A549 (cell line): ENCODE results near the gene GAS6. TPM values are rescaled to one million over a fixed set of nuclear protein-coding genes. Genes with fewer than 3 reads are reported as not detected.

Experiments used
- ATAC-seq, 2 experiments: fragments of 200-7000 bp in 1 of 2; fragments of >200 bp in 1 of 2; cut with Nextera tagmentation in 1 of 2; cut with Tn5 transposase in 1 of 2; 3 replicates each; pipeline versions ENCODE4 v1.8.0 to v1.9.1; 2018 to 2020; ENCODE audit warnings: mild to moderate bottlenecking in 1 of 2, moderate library complexity in 1 of 2
- CTCF ChIA-PET: fragments of 300-600 bp; sonication (Branson Sonifier 250); formaldehyde crosslinking; extraction: SDS; loops from one replicate; lab custom pipeline; 2021; ENCODE audit warnings: antibody characterized with exemption, inconsistent platforms; lab: Yijun Ruan, JAX
- POLR2A ChIA-PET: fragments of 350-600 bp; formaldehyde crosslinking; extraction: SDS; loops from one replicate; lab custom pipeline; 2021; ENCODE audit warnings: antibody characterized with exemption, inconsistent platforms; lab: Yijun Ruan, JAX
- DNase-seq, 2 experiments: peaks; one replicate each; pipeline versions ENCODE4 v3.0.0 to v3.0.0-alpha.2; 2011 to 2016; ENCODE audit warnings: low read depth in 1 of 2, low spot score in 1 of 2
- FAIRE-seq: peaks from 2 replicates; lab custom pipeline; 2011; peaks lifted over from hg19 to GRCh38; lab: Jason Lieb, UNC
- H3K27ac ChIP-seq, 2 experiments: fragments of >200 bp; sonication (Bioruptor Twin); formaldehyde crosslinking; 3 replicates each; pipeline ENCODE4 v1.5.1; 2016 to 2017
- H3K4me1 ChIP-seq: fragments of >200 bp; sonication (Bioruptor Twin); formaldehyde crosslinking; 3 replicates; pipeline ENCODE4 v1.6.1; 2016
- H3K4me2 ChIP-seq: fragments of >200 bp; sonication (Bioruptor Twin); formaldehyde crosslinking; 3 replicates; pipeline ENCODE4 v1.6.1; 2016
- H3K4me3 ChIP-seq: fragments of >200 bp; sonication (Bioruptor Twin); formaldehyde crosslinking; 3 replicates; pipeline ENCODE4 v1.5.1; 2016
- H3K9me3 ChIP-seq: fragments of >200 bp; sonication (Bioruptor Twin); formaldehyde crosslinking; 3 replicates; pipeline ENCODE4 v1.6.1; 2016
- BHLHE40 ChIP-seq: IDR thresholded peaks from 2 replicates; pipeline ENCODE4 v1.6.1; 2012; ENCODE audit warnings: low read depth, low read length, inconsistent platforms
- CBX2 ChIP-seq: fragments of 200-600 bp; sonication (generic); IDR thresholded peaks from 2 replicates; pipeline ENCODE4 v1.6.1; 2016; ENCODE audit warnings: low read depth, mild to moderate bottlenecking, borderline replicate concordance
- CHD2 ChIP-seq: fragments of 150-350 bp; IDR thresholded peaks from 2 replicates; pipeline ENCODE4 v1.6.1; 2014; ENCODE audit warnings: low read length; ENCODE audit not compliant: partially characterized antibody
- HDAC2 ChIP-seq: fragments of 200-600 bp; sonication (generic); IDR thresholded peaks from 2 replicates; pipeline ENCODE4 v1.6.1; 2016
- HOXA7 ChIP-seq: fragments of 250-450 bp; sonication (Bioruptor Pico); IDR thresholded peaks from 2 replicates; pipeline ENCODE4 v1.5.0; 2020; ENCODE audit warnings: mild to moderate bottlenecking, moderate library complexity
- HOXB13 ChIP-seq: fragments of 250-450 bp; sonication (Bioruptor Pico); IDR thresholded peaks from 2 replicates; pipeline ENCODE4 v1.5.0; 2020; ENCODE audit warnings: low read depth, mild to moderate bottlenecking, moderate library complexity
- HOXB5 ChIP-seq: fragments of 250-450 bp; sonication (Bioruptor Pico); IDR thresholded peaks from 2 replicates; pipeline ENCODE4 v1.5.0; 2020; ENCODE audit warnings: mild to moderate bottlenecking, moderate library complexity
- JUN ChIP-seq, 2 experiments: fragments of >200 bp; sonication (Bioruptor Twin); formaldehyde crosslinking; IDR thresholded peaks; 2 replicates in 1 of 2; 3 replicates in 1 of 2; pipeline ENCODE4 v1.6.1; 2016 to 2017
- JUNB ChIP-seq: fragments of >200 bp; sonication (Bioruptor Twin); formaldehyde crosslinking; IDR thresholded peaks from 2 replicates; pipeline ENCODE4 v1.6.1; 2016
- KDM1A ChIP-seq: fragments of 200-600 bp; sonication (generic); IDR thresholded peaks from 2 replicates; pipeline ENCODE4 v1.6.1; 2016; ENCODE audit warnings: low read depth, mild to moderate bottlenecking
- KDM5A ChIP-seq: fragments of 200-600 bp; sonication (generic); IDR thresholded peaks from 2 replicates; pipeline ENCODE4 v1.6.1; 2016; ENCODE audit warnings: antibody characterized with exemption, mild to moderate bottlenecking
- MAZ ChIP-seq: fragments of 150-350 bp; IDR thresholded peaks from 2 replicates; pipeline ENCODE4 v1.6.1; 2014; ENCODE audit warnings: antibody characterized with exemption, low read depth, low read length, borderline replicate concordance
- MYC ChIP-seq: IDR thresholded peaks from 2 replicates; pipeline ENCODE4 v1.6.1; 2012; ENCODE audit warnings: mild to moderate bottlenecking, inconsistent platforms, low read length, improper control_type of control experiment, borderline replicate concordance
- POLR2AphosphoS2 ChIP-seq: conservative IDR thresholded peaks from 2 replicates; pipeline ENCODE4 v1.6.1; 2012; ENCODE audit warnings: low read length, improper control_type of control experiment, inconsistent platforms
- RFX5 ChIP-seq: fragments of 450-650 bp; IDR thresholded peaks from 2 replicates; pipeline ENCODE4 v1.7.1; 2014; ENCODE audit warnings: antibody characterized with exemption, mild to moderate bottlenecking, moderate library complexity
- ZFP36 ChIP-seq: fragments of 450-650 bp; IDR thresholded peaks from 2 replicates; pipeline ENCODE4 v1.6.1; 2014; ENCODE audit warnings: borderline replicate concordance; ENCODE audit not compliant: partially characterized antibody
- ZNF302 ChIP-seq: fragments of 250-450 bp; sonication (Bioruptor Pico); IDR thresholded peaks from 2 replicates; pipeline ENCODE4 v1.9.0; 2021; ENCODE audit warnings: inconsistent platforms, mild to moderate bottlenecking, moderate library complexity
- WGBS: methylation state at CpG from one replicate; pipeline ENCODE4 v1.1.6; 2017; ENCODE audit errors: missing lambda C conversion rate; 5-methylcytosine and 5-hydroxymethylcytosine counted together
- polyA plus RNA-seq, 4 experiments: library from polyadenylated mRNA; depleted of rRNA in 3 of 4; stranded (reverse); fragments of >200 nt; fragmentation: RNase III in 1 of 4; extraction: RNeasy Plus Mini Kit Qiagen cat#74134 plus additional on column Dnase treatment in 1 of 4; gene quantifications; 2 replicates in 3 of 4; 3 replicates in 1 of 4; pipeline ENCODE4 v1.2.3, GENCODE V29; 2011 to 2017
- TF ChIP-seq, protein P1 (sequence below): IDR thresholded peaks from 2 replicates; pipeline ENCODE4 v1.6.1; 2012
- TF ChIP-seq, protein P2 (sequence below): fragments of >200 bp; sonication (Bioruptor Twin); formaldehyde crosslinking; IDR thresholded peaks from 3 replicates; pipeline ENCODE4 v1.5.1; 2016
- TF ChIP-seq, protein P3 (sequence below): fragments of >200 bp; sonication (Bioruptor Twin); formaldehyde crosslinking; IDR thresholded peaks from 2 replicates; pipeline ENCODE4 v1.6.1; 2016
- TF ChIP-seq, protein P4 (sequence below): fragments of 250-450 bp; sonication (Bioruptor Pico); IDR thresholded peaks from 2 replicates; pipeline ENCODE4 v1.5.0; 2021; ENCODE audit warnings: mild to moderate bottlenecking, moderate library complexity, borderline replicate concordance

Gene GAS6
- polyA plus RNA-seq, 2 of the 4 experiments (the other 2 are of a cell fraction), result 3.5 to 5.7 TPM

DNA sequence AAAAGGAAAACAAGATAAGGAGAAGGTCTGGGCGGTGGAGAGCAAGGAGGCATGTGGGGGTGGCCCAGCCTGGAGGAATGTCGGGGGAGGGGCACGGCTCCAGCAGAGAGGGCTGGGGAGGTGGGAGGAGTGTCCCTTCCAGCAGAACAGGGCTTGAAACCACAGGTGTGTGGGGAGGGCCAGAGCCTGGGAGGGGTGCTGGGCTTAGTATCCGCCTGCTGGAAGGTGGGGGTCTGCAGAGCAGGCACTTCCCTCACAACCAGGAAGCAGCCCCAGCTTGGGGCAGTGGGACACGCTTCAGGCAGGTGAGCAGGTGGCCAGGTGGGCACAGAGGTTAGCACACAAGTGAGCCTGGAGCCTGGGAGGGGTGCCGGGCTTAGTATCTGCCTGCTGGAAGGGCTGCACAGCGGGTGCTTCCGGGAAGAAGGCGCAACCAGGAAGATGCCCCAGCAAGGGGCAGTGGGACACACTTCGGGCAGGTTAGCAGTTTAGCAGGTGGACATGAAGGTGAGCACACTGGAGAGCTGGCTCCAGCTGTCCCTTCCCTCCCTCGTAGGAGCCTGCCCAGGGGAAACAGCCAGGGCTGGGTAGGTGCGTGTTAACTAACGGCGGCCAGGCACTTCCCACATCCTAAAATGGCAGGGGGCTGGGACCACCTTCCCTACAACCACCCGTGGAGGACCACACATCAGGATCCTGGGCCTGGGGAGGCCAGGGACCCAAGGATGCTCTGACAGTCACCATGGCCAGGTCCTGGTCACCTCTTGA is 3.0 kb downstream of the GAS6 start:
- 91% methylated on average over 6 of the region's 15 CpGs for WGBS
- no peaks in the 10 kb centered on the region for H3K9me3 ChIP-seq
- ChIA-PET CTCF (interaction anchor here (0.7 kb wide), 1 partner anchor 35 kb away, joined by 3 read pairs; no protein-coding TSS in a partner anchor), POLR2A (no interaction called here)
- no peak overlapping the region for H3K4me3 ChIP-seq
- DNase-seq (no peak), FAIRE-seq (no peak), ATAC-seq (no peak)
- H3K27ac ChIP-seq, result no peak overlapping the region
- H3K4me2 ChIP-seq, result no peak overlapping the region
- H3K4me1 ChIP-seq, result peaks cover 12% of the 10 kb centered on the region; the same call in 2 of the 3 replicates
- TF ChIP-seq MYC (no peak), KDM5A (no peak), MAZ (no peak), JUNB (no peak), HOXA7 (CRISPR knock-in tag) (no peak), HOXB13 (CRISPR knock-in tag) (no peak), KDM1A (no peak), ZNF302 (CRISPR knock-in tag) (no peak), BHLHE40 (no peak), ZFP36 (no peak), JUN (IDR thresholded peaks at IDR 0.05) (no peak)
- TF ChIP-seq, protein P1, sequence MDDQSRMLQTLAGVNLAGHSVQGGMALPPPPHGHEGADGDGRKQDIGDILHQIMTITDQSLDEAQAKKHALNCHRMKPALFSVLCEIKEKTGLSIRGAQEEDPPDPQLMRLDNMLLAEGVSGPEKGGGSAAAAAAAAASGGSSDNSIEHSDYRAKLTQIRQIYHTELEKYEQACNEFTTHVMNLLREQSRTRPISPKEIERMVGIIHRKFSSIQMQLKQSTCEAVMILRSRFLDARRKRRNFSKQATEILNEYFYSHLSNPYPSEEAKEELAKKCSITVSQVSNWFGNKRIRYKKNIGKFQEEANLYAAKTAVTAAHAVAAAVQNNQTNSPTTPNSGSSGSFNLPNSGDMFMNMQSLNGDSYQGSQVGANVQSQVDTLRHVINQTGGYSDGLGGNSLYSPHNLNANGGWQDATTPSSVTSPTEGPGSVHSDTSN, result no peak
- TF ChIP-seq, protein P2, sequence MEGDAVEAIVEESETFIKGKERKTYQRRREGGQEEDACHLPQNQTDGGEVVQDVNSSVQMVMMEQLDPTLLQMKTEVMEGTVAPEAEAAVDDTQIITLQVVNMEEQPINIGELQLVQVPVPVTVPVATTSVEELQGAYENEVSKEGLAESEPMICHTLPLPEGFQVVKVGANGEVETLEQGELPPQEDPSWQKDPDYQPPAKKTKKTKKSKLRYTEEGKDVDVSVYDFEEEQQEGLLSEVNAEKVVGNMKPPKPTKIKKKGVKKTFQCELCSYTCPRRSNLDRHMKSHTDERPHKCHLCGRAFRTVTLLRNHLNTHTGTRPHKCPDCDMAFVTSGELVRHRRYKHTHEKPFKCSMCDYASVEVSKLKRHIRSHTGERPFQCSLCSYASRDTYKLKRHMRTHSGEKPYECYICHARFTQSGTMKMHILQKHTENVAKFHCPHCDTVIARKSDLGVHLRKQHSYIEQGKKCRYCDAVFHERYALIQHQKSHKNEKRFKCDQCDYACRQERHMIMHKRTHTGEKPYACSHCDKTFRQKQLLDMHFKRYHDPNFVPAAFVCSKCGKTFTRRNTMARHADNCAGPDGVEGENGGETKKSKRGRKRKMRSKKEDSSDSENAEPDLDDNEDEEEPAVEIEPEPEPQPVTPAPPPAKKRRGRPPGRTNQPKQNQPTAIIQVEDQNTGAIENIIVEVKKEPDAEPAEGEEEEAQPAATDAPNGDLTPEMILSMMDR, result no peak
- TF ChIP-seq, protein P3, sequence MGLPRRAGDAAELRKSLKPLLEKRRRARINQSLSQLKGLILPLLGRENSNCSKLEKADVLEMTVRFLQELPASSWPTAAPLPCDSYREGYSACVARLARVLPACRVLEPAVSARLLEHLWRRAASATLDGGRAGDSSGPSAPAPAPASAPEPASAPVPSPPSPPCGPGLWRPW, result no peak

DNA sequence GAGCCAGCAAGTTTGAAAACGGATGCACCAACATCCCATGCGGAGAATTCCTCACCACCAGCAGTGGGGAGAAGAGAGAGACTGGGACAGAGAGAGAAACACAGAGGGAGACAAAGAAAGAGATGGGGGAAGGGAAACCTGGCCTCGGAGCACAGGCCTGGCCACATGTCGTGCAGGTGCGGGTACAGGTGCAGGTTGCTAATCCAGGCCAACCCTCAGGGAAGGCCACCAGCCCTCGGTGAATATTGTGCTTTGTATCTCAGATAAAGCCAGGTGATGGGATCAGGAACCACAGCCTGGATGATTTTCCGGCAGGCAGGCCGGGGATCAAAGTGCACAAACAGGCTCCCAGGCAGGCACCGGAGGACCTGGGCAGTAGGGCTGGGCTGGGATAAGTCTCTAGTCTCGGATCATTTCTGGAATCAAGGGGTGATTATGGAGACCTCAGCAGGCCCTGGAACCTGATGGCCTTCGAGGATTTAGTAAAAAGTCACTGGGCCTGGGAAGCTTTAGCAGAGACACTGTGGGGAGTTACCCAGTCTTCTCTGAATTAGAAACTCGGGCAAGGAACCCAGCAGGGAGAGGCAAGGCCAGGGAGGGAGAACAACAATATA is 3.7 kb downstream of the GAS6 start:
- H3K27ac ChIP-seq, result no peak overlapping the region
- TF ChIP-seq POLR2AphosphoS2, result no peak
- no peak for TF ChIP-seq RFX5
- no peak for TF ChIP-seq HOXB13 (CRISPR knock-in tag)
- TF ChIP-seq HDAC2, result no peak
- no peak for TF ChIP-seq BHLHE40
- no peak for TF ChIP-seq HOXB5 (CRISPR knock-in tag)
- no peak for TF ChIP-seq CBX2
- no peak for TF ChIP-seq CHD2
- TF ChIP-seq, protein P4, sequence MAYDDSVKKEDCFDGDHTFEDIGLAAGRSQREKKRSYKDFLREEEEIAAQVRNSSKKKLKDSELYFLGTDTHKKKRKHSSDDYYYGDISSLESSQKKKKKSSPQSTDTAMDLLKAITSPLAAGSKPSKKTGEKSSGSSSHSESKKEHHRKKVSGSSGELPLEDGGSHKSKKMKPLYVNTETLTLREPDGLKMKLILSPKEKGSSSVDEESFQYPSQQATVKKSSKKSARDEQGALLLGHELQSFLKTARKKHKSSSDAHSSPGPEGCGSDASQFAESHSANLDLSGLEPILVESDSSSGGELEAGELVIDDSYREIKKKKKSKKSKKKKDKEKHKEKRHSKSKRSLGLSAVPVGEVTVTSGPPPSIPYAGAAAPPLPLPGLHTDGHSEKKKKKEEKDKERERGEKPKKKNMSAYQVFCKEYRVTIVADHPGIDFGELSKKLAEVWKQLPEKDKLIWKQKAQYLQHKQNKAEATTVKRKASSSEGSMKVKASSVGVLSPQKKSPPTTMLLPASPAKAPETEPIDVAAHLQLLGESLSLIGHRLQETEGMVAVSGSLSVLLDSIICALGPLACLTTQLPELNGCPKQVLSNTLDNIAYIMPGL, result no peak
- H3K9me3 ChIP-seq, result no peaks in the 10 kb centered on the region
- H3K4me2 ChIP-seq, result no peak overlapping the region
- peaks cover 12% of the 10 kb centered on the region; the same call in 2 of the 3 replicates for H3K4me1 ChIP-seq
- DNase-seq, result no peak
- no peak for FAIRE-seq
- CTCF ChIA-PET, result no interaction called here
- H3K4me3 ChIP-seq, result no peak overlapping the region
- WGBS, result 87% methylated on average over 12 of the region's 12 CpGs
- POLR2A ChIA-PET, result no interaction called here
- ATAC-seq, result no peak
